NCI-H510A treated with DMSO at 0.1 percent for 48 hours (cell line): ENCODE data around the gene HEXIM1.

ENCODE experiments used
- DNase-seq: peaks from one replicate; lab custom pipeline; 2025; lab: John Stamatoyannopoulos, UW

The HEXIM1 gene, protein sequence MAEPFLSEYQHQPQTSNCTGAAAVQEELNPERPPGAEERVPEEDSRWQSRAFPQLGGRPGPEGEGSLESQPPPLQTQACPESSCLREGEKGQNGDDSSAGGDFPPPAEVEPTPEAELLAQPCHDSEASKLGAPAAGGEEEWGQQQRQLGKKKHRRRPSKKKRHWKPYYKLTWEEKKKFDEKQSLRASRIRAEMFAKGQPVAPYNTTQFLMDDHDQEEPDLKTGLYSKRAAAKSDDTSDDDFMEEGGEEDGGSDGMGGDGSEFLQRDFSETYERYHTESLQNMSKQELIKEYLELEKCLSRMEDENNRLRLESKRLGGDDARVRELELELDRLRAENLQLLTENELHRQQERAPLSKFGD

DNA sequence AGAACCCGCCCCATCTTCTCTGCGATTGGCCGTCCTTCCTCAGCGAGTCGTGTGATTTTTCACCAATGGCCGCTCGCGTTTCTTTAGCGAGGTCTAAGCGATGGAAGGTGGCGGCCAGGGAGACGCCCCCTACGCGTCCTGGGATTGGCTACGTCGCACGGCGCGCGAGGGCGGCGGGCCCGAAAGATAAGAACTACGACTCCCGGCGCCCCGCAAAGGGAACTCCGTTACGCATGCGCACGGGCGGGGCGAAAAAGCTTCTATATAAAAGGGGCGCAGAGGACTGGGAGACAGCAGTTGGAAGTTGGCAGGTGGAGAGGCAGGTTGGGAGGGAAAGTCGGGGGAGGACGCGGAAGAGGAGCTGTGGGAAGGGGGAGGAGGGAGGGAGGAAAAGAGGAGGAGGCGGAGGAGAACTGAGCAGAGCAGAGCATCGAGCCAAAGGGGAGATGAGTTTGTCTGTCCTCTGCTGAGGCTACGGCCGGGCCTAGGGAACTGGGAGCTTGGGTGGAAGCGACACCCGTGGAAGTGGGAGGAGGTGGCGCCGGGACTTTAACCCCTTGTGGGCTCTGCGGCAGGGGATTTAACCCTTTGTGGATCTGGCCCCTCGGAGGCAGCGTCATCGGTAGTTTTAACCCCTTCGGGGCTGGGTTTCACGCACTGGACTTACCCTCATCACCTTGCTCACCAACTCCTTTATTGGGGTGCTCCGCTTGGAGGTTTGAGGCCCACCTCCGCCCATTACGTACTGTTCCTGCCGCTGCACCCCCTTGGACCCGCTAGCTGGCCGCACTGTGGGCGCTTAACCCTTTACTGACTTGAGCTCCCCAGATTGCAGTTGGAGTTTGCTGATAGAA is at the start of gene HEXIM1:
Gene HEXIM1 (plus strand): TSS at position 293 of the 854 bp plus-strand sequence. CDS start 716 bp downstream, outside the sequence.
- peak; percentile 98 for DNase-seq

DNA sequence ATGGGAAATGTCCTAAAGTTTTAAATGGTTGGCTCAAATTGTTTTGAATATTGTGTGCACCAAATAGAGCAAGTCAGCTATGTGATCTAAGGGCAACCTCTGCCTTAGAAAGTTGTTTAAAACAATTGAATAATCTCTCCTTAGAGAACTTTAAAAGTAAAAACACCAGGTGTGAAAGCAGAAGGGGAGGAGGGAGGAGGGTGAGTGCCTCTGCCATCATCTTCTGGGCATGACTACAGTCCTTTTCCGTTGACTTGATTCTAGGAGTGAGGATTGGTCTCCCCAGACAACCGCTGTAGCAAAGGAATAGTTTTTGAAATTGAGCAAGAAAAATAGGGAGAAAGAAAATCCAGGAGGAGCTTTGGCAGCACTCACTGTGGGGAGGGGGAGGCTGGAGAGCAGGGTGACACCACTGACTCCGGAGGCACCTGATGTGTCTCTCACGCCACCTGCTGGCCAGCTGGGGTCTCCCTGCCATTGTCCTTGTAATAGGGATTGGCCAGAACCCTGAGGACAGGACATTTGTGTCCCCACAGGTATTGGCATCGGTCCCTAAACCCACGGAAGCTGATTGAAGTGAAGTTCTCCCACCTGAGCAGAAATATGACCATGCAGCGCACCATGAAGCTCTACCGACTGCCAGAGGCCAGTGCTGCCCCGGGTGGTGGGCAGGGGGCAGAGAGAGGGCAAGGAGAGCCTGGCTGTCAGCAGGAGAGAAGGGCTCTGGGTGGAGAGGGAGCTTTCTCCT is 49.2 kb upstream of the HEXIM1 start:
- DNase-seq: peak; percentile 88

DNA sequence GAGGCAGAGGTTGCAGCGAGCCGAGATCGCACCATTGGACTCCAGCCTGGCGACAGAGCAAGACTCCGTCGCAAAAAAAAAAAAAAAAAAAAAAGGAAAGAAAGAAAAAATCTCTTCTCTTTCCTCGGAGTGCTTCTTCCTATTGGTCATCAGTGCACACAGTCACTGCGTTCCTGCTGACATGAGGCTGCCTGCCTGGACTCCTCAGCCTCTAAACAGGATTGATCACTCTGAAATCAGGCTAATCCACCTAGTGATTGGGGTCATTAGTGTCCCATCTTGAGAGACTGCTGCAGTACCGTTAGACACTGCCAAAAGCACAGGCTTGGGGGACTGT is 46.8 kb upstream of the HEXIM1 start:
- no peak for DNase-seq

DNA sequence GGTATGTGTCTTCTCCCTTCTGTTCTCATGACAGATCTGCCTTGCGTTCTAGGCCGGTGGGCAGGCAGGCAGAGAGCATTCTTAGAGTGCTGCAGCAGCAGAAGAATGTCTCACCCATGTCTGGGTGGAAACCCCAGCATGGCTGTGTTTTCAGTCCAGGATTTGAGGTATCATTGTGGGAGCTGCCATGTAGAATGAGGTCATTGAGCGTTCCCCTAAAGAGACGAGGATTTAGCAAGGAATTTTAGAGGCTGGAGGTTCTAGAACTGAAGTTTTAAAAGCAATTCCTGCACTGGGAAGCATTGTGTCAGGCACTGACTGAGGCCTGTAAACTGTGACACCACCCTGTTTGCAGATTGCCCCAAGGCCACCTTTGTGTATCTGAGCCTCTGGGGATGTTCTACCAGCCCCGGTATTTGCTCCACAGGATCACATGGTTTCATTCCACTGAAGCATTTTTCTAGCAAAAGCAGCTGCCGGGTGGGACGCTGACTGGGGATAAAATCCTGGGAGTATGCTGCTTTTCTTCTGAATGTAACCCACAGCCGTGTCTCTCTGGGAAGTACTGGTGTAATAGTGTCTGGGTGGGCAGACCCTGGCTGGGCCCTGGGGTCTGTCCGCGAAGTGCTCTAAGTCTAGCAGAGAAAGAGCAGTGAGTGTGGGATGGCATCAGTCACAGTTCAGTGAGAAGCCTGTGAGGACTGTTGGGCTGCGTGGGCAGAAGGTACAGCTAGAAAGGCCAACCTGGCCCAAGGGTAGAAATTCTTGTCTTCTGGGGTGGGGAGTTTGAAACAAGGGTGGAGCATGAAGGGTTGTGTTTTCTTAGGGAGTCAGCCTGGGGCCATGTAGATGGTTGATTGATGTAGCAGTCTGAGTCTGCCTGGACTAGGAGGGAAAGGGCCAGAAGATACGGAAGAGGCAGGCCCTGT is 46.1 kb upstream of the HEXIM1 start:
- no peak for DNase-seq

DNA sequence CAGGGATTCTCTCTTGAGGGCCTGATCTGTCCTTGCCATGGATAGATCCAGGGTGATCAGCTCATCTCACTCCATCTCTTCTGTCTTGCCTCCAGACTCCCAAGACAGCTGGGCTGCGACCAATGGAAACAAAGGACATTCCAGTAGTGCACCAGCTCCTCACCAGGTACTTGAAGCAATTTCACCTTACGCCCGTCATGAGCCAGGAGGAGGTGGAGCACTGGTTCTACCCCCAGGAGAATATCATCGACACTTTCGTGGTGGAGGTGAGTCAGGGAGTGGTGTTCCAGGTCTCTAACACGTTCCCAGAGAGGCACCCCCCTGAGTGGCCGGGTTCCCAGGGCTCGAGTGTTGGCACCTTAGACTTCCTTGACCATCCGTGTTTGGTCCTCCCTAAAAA is 45.4 kb upstream of the HEXIM1 start:
- no peak for DNase-seq

- no peak for DNase-seq
Observed at GRCh38 chr17:45103269-45103795, 44.9 kb upstream of the HEXIM1 start.

GRCh38 chr17:45104029-45104428 is 44.2 kb upstream of the HEXIM1 start:
- DNase-seq: no peak

- DNase-seq: no peak
Observed at GRCh38 chr17:45104497-45104896, 43.8 kb upstream of the HEXIM1 start.

DNA sequence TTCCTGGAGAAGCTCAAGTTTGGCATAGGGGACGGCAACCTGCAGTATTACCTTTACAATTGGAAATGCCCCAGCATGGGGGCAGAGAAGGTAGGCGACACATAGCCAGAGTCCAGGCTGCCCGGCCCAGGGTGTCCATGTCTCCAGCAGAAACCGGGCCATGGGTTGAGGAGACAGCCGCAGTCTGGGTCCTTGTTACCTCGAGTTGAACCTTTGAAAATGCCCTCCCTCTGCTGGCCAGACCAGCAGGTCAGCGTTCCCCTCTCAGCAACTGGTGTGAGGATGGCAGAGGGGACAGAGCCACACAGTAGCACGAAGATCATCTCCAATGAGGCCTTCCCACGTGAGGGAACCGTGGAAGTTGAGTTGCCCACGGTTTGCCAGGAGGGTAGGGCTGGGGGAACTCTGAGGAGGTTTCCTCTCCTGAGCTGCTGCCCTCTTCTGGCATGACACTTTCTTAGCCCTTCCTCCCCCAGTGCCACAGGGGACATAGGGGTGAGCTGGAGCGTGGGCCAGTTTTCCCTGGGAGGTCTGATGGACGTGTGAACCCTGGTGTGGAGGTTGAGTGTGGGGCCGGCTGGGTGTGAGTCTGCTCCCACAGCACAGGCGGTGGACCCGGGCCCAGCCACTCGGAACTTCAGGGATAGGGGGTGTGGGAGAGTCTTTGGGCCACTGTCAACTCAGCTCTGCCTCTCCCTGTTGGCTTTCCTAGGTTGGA is 43.2 kb upstream of the HEXIM1 start:
- no peak for DNase-seq

- DNase-seq: no peak
Observed at GRCh38 chr17:45106096-45106495, 42.2 kb upstream of the HEXIM1 start.

GRCh38 chr17:45106582-45106981 is 41.7 kb upstream of the HEXIM1 start:
- no peak for DNase-seq

DNA sequence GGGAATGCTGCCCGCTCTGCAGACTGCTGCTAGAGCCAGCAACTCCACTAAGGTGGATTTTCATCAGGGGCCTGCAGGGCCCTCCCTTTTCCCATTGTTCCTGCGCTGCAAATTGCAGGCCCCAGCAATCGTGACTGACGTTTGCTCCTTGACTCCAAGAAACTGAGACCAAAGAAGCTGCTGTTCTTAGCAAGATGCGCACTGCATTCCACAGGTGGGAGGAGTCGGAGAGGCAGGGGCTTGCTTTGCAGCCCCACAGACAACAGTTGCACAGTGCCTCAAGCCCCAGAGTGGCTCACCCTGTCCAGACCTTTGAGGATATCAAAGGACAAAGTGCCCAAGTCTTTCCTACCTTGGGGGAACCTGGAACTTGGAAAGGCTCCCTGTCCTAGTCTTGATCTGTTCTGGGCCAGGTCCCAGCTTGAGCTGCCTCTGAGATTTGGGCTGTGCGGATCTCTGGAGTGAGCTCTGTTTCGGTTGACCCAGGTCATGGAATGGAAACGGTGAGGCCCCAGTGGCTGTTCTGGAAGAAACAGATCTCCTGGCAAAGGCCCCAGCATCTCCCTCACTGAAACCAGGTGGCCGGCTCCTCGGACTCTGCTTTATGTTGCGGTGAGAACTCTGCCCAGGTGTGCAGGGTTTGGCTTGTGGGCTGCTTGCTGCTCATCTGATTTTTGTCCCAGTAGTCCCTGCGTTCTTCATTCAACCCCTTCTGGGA is 40.8 kb upstream of the HEXIM1 start:
- DNase-seq: no peak

DNA sequence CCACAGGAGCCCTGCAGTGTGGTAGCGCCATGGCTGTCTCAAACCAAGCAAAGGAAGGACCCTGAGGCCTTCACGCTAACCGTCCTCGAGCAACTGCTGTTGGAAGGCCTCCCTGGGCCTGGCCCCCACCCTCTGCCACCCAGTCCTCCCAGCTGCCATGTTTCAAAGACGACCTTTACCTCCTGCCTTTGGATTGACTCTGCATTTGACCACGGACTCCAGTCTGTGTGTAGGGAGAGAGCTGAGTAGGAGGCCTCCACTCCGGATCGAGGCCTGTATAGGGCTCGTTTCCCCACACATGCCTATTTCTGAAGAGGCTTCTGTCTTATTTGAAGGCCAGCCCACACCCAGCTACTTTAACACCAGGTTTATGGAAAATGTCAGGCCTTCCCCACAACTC is 40.2 kb upstream of the HEXIM1 start:
- no peak for DNase-seq

DNA sequence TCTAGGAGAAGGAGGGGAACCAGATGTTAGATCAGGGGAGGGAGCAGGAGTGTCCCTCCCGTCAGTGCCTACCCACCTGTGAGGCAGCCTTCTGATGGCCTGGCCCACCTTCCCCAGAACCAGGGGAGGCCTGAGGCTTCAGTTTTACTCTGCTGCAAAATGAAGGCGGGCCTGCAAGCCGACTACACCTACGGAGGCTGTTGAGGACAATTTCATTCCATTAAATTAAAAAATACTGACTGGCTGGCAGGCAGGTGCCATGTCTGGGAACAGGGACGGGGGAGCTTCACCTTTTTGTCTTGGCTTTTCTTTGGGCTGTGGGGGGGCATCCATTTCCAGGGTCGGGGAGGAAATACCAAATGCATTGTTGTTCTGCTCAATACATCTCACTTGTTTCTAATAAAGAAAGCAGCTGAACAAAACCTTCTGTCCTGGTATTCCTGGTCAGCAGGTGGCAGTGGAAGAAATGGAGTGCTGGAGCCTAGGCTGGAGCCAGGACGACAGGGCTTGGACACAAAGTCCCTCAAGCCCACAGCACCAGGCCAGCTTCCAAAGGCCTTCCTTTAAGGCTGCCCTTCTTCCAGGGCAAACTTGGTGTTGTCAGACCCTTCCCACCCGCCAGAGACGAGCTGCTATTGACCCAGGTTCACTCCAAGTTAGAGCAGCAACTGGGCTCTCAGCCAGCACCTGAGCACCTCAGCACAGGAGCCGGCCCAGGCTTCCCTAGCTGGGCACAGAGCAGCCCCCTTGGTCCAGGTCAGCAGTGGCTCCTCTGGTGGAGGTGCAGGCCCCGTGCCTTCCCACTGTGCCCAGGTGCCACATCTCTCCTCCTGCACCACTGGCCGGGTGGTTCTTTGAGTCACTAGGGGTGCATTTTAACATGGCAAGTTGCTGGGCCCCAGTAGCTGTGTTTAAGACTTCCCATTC is 39.4 kb upstream of the HEXIM1 start:
- no peak for DNase-seq

DNA sequence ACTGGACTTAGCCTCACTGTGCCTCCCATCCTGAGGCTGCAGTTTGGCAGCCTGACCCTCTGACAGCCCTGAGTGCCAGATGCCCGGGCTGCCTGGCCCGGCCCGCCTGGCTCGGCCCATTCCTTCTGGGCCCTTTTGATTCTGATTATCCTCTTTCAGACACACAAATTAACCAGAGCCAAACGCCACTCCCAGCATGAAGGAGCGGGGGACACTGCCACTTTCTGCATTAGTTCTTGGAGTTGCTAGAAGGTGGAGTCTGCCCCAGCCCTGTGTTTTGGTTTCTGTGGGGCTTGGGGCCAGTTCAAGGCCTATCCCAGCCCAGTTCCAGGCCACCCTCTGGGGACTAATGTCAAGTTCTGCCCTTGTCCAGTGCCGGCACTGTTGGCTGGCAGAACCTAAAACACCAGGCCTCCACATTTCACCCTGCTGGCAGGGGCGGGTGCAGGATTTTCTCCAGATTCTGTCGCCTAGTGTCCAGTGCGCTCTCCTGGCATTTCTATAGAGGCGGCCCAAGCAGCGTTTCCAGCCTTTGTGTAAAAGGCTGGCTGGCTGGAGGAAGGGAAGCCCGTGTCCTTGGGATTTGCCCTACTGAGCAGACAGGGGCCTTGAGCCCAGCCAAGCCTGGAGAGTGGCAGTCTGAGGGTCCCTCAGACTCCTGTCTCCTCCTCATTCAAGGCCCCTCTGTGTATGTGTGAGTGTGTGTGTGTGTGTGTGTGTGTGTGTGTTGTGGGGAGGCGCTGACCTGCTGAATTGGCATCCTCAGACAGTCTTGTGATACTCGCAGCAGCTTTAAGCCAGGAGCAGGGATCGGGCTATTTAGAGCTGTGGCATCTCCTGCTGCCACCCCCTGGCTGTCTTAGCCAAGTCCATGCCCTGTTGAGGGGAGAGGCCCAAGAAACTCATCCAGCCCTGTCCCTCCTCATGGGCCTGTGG is 37.3 kb upstream of the HEXIM1 start:
- no peak for DNase-seq

DNA sequence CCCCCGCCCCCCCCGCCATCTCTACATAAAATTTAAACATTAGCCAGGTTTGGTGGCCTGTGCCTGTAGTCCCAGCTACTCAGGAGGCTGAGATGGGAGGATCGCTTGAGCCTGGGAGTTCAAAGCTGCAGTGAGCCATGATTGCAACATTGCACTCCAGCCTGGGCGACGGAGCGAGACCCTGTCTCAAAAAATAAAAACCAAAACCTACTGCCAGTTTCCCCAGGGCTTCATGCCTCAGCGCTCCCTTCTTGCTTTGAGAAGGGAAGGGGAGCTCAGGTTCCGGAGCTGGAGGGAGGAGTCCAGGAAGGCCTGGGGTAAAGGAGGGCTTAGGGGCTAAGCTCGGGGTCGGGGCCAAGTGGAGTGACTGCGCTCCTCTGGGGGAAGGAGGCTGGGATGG is 36.4 kb upstream of the HEXIM1 start:
- DNase-seq: no peak

DNA sequence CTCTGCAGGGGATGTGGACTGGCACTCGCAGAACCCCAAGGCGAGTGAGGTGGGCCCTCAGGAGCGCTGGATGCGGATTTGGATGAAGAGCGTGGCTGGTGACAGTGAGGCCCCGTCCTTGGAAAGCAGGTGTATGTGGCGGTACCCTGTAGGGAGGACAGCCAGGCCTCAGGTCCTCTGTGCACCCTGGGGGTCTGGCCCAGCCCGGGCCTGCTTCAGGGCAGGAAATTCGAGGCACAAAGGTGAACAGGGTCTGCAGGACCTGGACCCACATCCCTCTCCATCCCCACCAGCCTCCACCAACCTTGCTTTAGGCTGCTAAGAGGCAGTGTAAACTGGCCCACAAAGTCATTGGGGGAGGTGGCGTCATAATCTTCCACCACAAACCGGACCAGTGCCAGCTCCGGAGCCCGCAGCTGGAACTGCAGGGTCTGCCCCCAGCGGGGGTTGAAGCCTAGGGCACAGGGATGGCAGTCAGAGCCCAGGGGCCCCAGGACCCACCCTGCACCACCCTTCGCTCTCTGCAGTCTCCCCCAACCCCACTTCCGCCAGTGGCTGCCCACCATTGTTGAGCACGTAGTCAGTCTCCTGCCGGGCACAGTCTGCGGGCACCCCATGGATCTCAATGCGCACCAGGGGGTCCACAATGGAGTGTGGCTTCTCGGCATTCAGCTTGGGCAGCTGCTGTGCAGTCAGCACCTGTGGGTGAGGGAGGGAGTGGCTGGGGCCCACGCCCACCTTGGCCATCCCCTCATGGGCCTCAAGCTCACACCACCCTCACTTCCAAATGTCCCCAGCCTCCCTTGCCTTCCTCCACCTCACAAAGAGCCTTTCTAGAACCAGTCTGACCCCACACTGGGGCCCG is 35.5 kb upstream of the HEXIM1 start:
- DNase-seq: no peak
